Smooth muscle cell (in vitro differentiated cells): ENCODE data around the gene PLA2G2C. TPM values are rescaled to one million over a fixed set of nuclear protein-coding genes. Genes with fewer than 3 reads are reported as not detected.
"Not testable (repeated sequence)": the region's sequence is repeated elsewhere in the genome, so short reads cannot be mapped to it uniquely, and the experiment has no call there.

Source experiments
- DNase-seq: peaks from one replicate; lab custom pipeline; 2025; ENCODE audit not compliant: unreplicated experiment; lab: John Stamatoyannopoulos, UW
- H2AFZ ChIP-seq: fragments of 200-600 bp; sonication (generic); 2 replicates; pipeline ENCODE4 v1.6.0; 2016; ENCODE audit warnings: antibody characterized with exemption, low read depth, mild to moderate bottlenecking
- H3F3A ChIP-seq: fragments of 200-600 bp; sonication (generic); 2 replicates; pipeline ENCODE4 v1.6.0; 2017; ENCODE audit warnings: antibody characterized with exemption, low read depth
- H3K27ac ChIP-seq: fragments of 200-600 bp; sonication (generic); 2 replicates; pipeline ENCODE4 v1.5.1; 2016; ENCODE audit warnings: low read depth, mild to moderate bottlenecking
- H3K27me3 ChIP-seq: fragments of 200-600 bp; sonication (generic); 2 replicates; pipeline ENCODE4 v1.6.1; 2016; ENCODE audit warnings: low read depth, mild to moderate bottlenecking
- H3K36me3 ChIP-seq: fragments of 200-600 bp; sonication (generic); 2 replicates; pipeline ENCODE4 v1.5.1; 2016; ENCODE audit warnings: low read depth
- H3K4me1 ChIP-seq: fragments of 200-600 bp; sonication (generic); 2 replicates; pipeline ENCODE4 v1.5.1; 2016; ENCODE audit warnings: low read depth
- H3K4me2 ChIP-seq: fragments of 200-600 bp; sonication (generic); 2 replicates; pipeline ENCODE4 v1.6.0; 2016; ENCODE audit warnings: mild to moderate bottlenecking
- H3K4me3 ChIP-seq: fragments of 200-600 bp; sonication (generic); 2 replicates; pipeline ENCODE4 v1.5.1; 2016; ENCODE audit warnings: mild to moderate bottlenecking
- H3K79me2 ChIP-seq: fragments of 200-600 bp; sonication (generic); 2 replicates; pipeline ENCODE4 v1.6.0; 2016; ENCODE audit warnings: low read depth, mild to moderate bottlenecking
- H3K9ac ChIP-seq: fragments of 200-600 bp; sonication (generic); 2 replicates; pipeline ENCODE4 v1.6.0; 2016; ENCODE audit warnings: low read depth
- H3K9me3 ChIP-seq: fragments of 200-600 bp; sonication (generic); replicated peaks from 2 replicates; pipeline ENCODE4 v1.5.1; 2016; ENCODE audit warnings: low read depth
- H4K20me1 ChIP-seq: fragments of 200-600 bp; sonication (generic); 2 replicates; pipeline ENCODE4 v1.6.0; 2016; ENCODE audit warnings: low read depth
- CTCF ChIP-seq: fragments of 200-600 bp; sonication (generic); IDR thresholded peaks from 2 replicates; pipeline ENCODE4 v1.5.1; 2017; ENCODE audit warnings: borderline replicate concordance, mild to moderate bottlenecking, antibody characterized with exemption; ENCODE audit not compliant: insufficient read depth, poor library complexity, severe bottlenecking
- WGBS: methylation state at CpG from one replicate; pipeline ENCODE4 v1.1.7; 2016; ENCODE audit warnings: low lambda C conversion rate; 5-methylcytosine and 5-hydroxymethylcytosine counted together
- polyA plus RNA-seq: library from polyadenylated mRNA; unstranded; fragments of >200 nt; fragmentation: Nextera tagmentation; extraction: Ambion mirVana; gene quantifications from 2 replicates; pipeline ENCODE4 v1.2.1, GENCODE V29; 2016
- total RNA-seq: library from RNA; depleted of rRNA; stranded (reverse); fragments of >200 nt; gene quantifications from 2 replicates; pipeline ENCODE4 v1.2.3, GENCODE V29; 2014

PLA2G2C gene
- total and polyA plus RNA-seq, 2 experiments from 2014 or later = 0.09 TPM; not detected in 1

GRCh38 chr1:20223106-20223505 lies 36.8 kb upstream of the PLA2G2C start:
- H4K20me1 ChIP-seq = no peaks in the 10 kb centered on the region
- no peaks in the 10 kb centered on the region for H3K9me3 ChIP-seq
- WGBS = 100% methylated on average over 2 of the region's 2 CpGs
- H3K36me3 ChIP-seq = no peaks in the 10 kb centered on the region
- H3K4me3 ChIP-seq = no peak overlapping the region
- H3K9ac ChIP-seq = no peak overlapping the region
- no peak for TF ChIP-seq CTCF
- peaks cover 8% of the 10 kb centered on the region for H3K27me3 ChIP-seq
- no peak overlapping the region for H3K27ac ChIP-seq
- H3K79me2 ChIP-seq = no peaks in the 10 kb centered on the region
- no peak overlapping the region for H2AFZ ChIP-seq
- no peak overlapping the region for H3K4me2 ChIP-seq
- H3K4me1 ChIP-seq = no peaks in the 10 kb centered on the region
- H3F3A ChIP-seq = no peaks in the 10 kb centered on the region
- DNase-seq = no peak

DNA sequence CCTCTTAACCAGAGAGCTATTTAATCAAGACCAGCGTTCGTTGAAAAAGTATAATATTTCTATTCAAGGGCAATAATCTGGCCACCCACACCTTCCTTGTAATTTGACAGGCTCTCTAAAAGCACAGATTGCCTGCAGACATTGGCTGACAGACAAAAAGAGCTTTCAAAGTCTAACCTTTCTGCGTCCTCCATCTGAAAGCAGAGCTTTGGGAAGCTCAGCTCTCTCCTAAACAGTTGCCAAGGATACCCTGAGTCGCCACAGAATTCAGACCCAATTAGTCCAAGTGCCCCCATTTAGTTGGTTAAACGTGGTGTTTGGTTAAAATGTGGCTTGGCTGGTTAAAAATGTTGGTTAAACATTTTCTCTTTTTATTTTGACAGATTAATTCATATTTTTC lies 33.7 kb upstream of the PLA2G2C start:
- Histone ChIP-seq H3K4me1 (no peaks in the 10 kb centered on the region), H3K27me3 (peaks cover 12% of the 10 kb centered on the region), H3K36me3 (no peaks in the 10 kb centered on the region), H3K9me3 (no peaks in the 10 kb centered on the region), H3K79me2 (no peaks in the 10 kb centered on the region), H3K4me3 (no peak overlapping the region), H3F3A (no peaks in the 10 kb centered on the region), H2AFZ (no peak overlapping the region), H3K4me2 (no peak overlapping the region), H3K27ac (no peak overlapping the region), H3K9ac (no peak overlapping the region), H4K20me1 (no peaks in the 10 kb centered on the region)
- WGBS = 62% methylated on average over 5 of the region's 5 CpGs
- no peak for TF ChIP-seq CTCF
- DNase-seq = no peak

GRCh38 chr1:20219053-20219452 lies 32.7 kb upstream of the PLA2G2C start:
- H3K4me1 ChIP-seq, H2AFZ ChIP-seq, H3K36me3 ChIP-seq, H3K27ac ChIP-seq, H3K9ac ChIP-seq, DNase-seq, H4K20me1 ChIP-seq, H3K79me2 ChIP-seq, H3K9me3 ChIP-seq, H3K4me2 ChIP-seq, H3K4me3 ChIP-seq, H3F3A ChIP-seq: not testable (repeated sequence)
- WGBS = 81% methylated on average over 6 of the region's 6 CpGs
- peaks cover 10% of the 10 kb centered on the region for H3K27me3 ChIP-seq

- Histone ChIP-seq H3K4me1 (no peaks in the 10 kb centered on the region), H2AFZ (no peak overlapping the region), H4K20me1 (no peaks in the 10 kb centered on the region), H3K79me2 (no peaks in the 10 kb centered on the region), H3K27ac (no peak overlapping the region), H3K4me2 (no peak overlapping the region), H3K9ac (no peak overlapping the region), H3K9me3 (no peaks in the 10 kb centered on the region), H3K4me3 (no peak overlapping the region), H3F3A (no peaks in the 10 kb centered on the region), H3K27me3 (peaks cover 16% of the 10 kb centered on the region), H3K36me3 (no peaks in the 10 kb centered on the region)
- 71% methylated on average over 1 of the region's 1 CpG for WGBS
- DNase-seq = no peak
- TF ChIP-seq CTCF = peak; percentile 29
Observed at GRCh38 chr1:20216574-20216973, 30.3 kb upstream of the PLA2G2C start.
